Central memory CD8-positive, alpha-beta T cell (primary cell): Measurements from ENCODE around the gene OBSCN.

Experiments used
- ATAC-seq: fragments of 150-1000 bp; cut with Tn5 transposase; replicated peaks from 2 replicates; pipeline ENCODE4 v1.10.0; 2022; ENCODE audit warnings: mild to moderate bottlenecking, moderate FRiP score, moderate number of reproducible peaks; ENCODE audit not compliant: poor library complexity, severe bottlenecking; ENCODE audit errors: extremely low read depth
- DNase-seq, 2 donors: peaks; one replicate each; pipeline ENCODE4 v3.0.0; 2021; ENCODE audit warnings: low spot score in 2 of 2
- H3K27ac Mint-ChIP-seq: one replicate; pipeline ENCODE4 v1.8.0; 2022; ENCODE audit warnings: low read depth, mild to moderate bottlenecking, moderate library complexity, mixed read lengths
- H3K27me3 Mint-ChIP-seq: one replicate; pipeline ENCODE4 v1.8.0; 2022; ENCODE audit warnings: mixed read lengths
- H3K36me3 Mint-ChIP-seq: one replicate; pipeline ENCODE4 v1.8.0; 2022; ENCODE audit warnings: mild to moderate bottlenecking, moderate library complexity, mixed read lengths; ENCODE audit not compliant: insufficient read depth
- H3K4me1 Mint-ChIP-seq: one replicate; pipeline ENCODE4 v1.8.0; 2022; ENCODE audit warnings: mixed read lengths
- H3K4me3 Mint-ChIP-seq: one replicate; pipeline ENCODE4 v1.8.0; 2022; ENCODE audit warnings: mild to moderate bottlenecking, moderate library complexity, mixed read lengths
- H3K9me3 Mint-ChIP-seq: one replicate; pipeline ENCODE4 v1.8.0; 2022; ENCODE audit warnings: mixed read lengths

Gene OBSCN

GRCh38 chr1:228208831-228209551 lies 1.1 kb downstream of the OBSCN start:
- Mint-ChIP-seq H3K27me3 (no peaks in the 10 kb centered on the region), H3K4me1 (no peaks in the 10 kb centered on the region)

GRCh38 chr1:228209657-228210056 lies 1.8 kb downstream of the OBSCN start:
- no peaks in the 10 kb centered on the region for H3K4me1 Mint-ChIP-seq
- DNase-seq (no peak), ATAC-seq (no peak)
- H3K9me3 Mint-ChIP-seq, result no peaks in the 10 kb centered on the region
- H3K36me3 Mint-ChIP-seq, result peaks cover 6% of the 10 kb centered on the region
- no peak overlapping the region for H3K4me3 Mint-ChIP-seq
- no peak overlapping the region for H3K27ac Mint-ChIP-seq
- no peaks in the 10 kb centered on the region for H3K27me3 Mint-ChIP-seq

More at GRCh38 chr1:228208831-228209551, 1.1 kb downstream of the OBSCN start:
- no peak overlapping the region for H3K27ac Mint-ChIP-seq
- no peak overlapping the region for H3K4me3 Mint-ChIP-seq
- no peaks in the 10 kb centered on the region for H3K9me3 Mint-ChIP-seq
- H3K36me3 Mint-ChIP-seq, result peaks cover 6% of the 10 kb centered on the region
- DNase-seq (no peak), ATAC-seq (no peak)

- ATAC-seq, result no peak
- no peaks in the 10 kb centered on the region for H3K27me3 Mint-ChIP-seq
Measured at GRCh38 chr1:228210076-228210651, 2.3 kb downstream of the OBSCN start.

GRCh38 chr1:228210712-228211530 lies 3.1 kb downstream of the OBSCN start:
- Mint-ChIP-seq H3K27ac (no peak overlapping the region), H3K36me3 (peaks cover 6% of the 10 kb centered on the region)

More at GRCh38 chr1:228210076-228210651, 2.3 kb downstream of the OBSCN start:
- no peaks in the 10 kb centered on the region for H3K9me3 Mint-ChIP-seq
- H3K27ac Mint-ChIP-seq, result no peak overlapping the region
- no peak for DNase-seq
- H3K4me3 Mint-ChIP-seq, result no peak overlapping the region
- H3K4me1 Mint-ChIP-seq, result no peaks in the 10 kb centered on the region
- H3K36me3 Mint-ChIP-seq, result peaks cover 6% of the 10 kb centered on the region

GRCh38 chr1:228211531-228212414 lies 3.9 kb downstream of the OBSCN start:
- H3K4me3 Mint-ChIP-seq, result peak overlapping the region; percentile 59
- no peak overlapping the region for H3K27ac Mint-ChIP-seq
- no peaks in the 10 kb centered on the region for H3K4me1 Mint-ChIP-seq
- DNase-seq (no peak), ATAC-seq (no peak)
- H3K27me3 Mint-ChIP-seq, result no peaks in the 10 kb centered on the region
- no peaks in the 10 kb centered on the region for H3K9me3 Mint-ChIP-seq
- peaks cover 4% of the 10 kb centered on the region for H3K36me3 Mint-ChIP-seq

More at GRCh38 chr1:228210712-228211530, 3.1 kb downstream of the OBSCN start:
- H3K4me3 Mint-ChIP-seq, result peak overlapping the region; percentile 59
- no peak for ATAC-seq
- no peak for DNase-seq
- no peaks in the 10 kb centered on the region for H3K4me1 Mint-ChIP-seq
- no peaks in the 10 kb centered on the region for H3K27me3 Mint-ChIP-seq
- no peaks in the 10 kb centered on the region for H3K9me3 Mint-ChIP-seq

- Mint-ChIP-seq H3K27ac (no peak overlapping the region), H3K27me3 (no peaks in the 10 kb centered on the region), H3K9me3 (no peaks in the 10 kb centered on the region), H3K36me3 (peaks cover 4% of the 10 kb centered on the region), H3K4me1 (no peaks in the 10 kb centered on the region), H3K4me3 (peak overlapping the region; percentile 80)
- no peak for DNase-seq
- no peak for ATAC-seq
Measured at GRCh38 chr1:228212415-228212965, 4.6 kb downstream of the OBSCN start.

- Mint-ChIP-seq H3K27ac (peak overlapping the region; percentile 22), H3K4me1 (no peaks in the 10 kb centered on the region), H3K27me3 (no peaks in the 10 kb centered on the region), H3K36me3 (peaks cover 4% of the 10 kb centered on the region), H3K9me3 (no peaks in the 10 kb centered on the region), H3K4me3 (peak overlapping the region; percentile 80)
- DNase-seq (peak; percentile 66 to 71), ATAC-seq (peak; percentile 96)
Measured at GRCh38 chr1:228212966-228213844, 5.4 kb downstream of the OBSCN start.

GRCh38 chr1:228213917-228214808 lies 6.3 kb downstream of the OBSCN start:
- Mint-ChIP-seq H3K4me1 (no peaks in the 10 kb centered on the region), H3K27me3 (no peaks in the 10 kb centered on the region), H3K36me3 (peaks cover 4% of the 10 kb centered on the region), H3K9me3 (no peaks in the 10 kb centered on the region), H3K27ac (no peak overlapping the region), H3K4me3 (peak overlapping the region; percentile 80)
- DNase-seq, result no peak
- no peak for ATAC-seq

- H3K36me3 Mint-ChIP-seq, result peaks cover 4% of the 10 kb centered on the region
- H3K9me3 Mint-ChIP-seq, result no peaks in the 10 kb centered on the region
- ATAC-seq (no peak), DNase-seq (no peak)
- H3K27ac Mint-ChIP-seq, result no peak overlapping the region
- no peaks in the 10 kb centered on the region for H3K4me1 Mint-ChIP-seq
- peak overlapping the region; percentile 80 for H3K4me3 Mint-ChIP-seq
- H3K27me3 Mint-ChIP-seq, result no peaks in the 10 kb centered on the region
Measured at GRCh38 chr1:228214921-228215662, 7.2 kb downstream of the OBSCN start.

GRCh38 chr1:228215663-228216116 lies 7.8 kb downstream of the OBSCN start:
- Mint-ChIP-seq H3K4me1 (no peaks in the 10 kb centered on the region), H3K27me3 (no peaks in the 10 kb centered on the region), H3K9me3 (no peaks in the 10 kb centered on the region), H3K4me3 (no peak overlapping the region), H3K27ac (no peak overlapping the region), H3K36me3 (peaks cover 4% of the 10 kb centered on the region)
- DNase-seq (no peak), ATAC-seq (no peak)
